ENCODE results near the gene GATA5. TPM values are rescaled to one million over a fixed set of nuclear protein-coding genes. Genes with fewer than 3 reads are reported as not detected.

Gene GATA5
- total RNA-seq, 2 donors from 2014 or later, result 2.5 to 6.7 TPM

GRCh38 chr20:62464990-62465389 lies 10.8 kb downstream of the GATA5 start:
- no peaks in the 10 kb centered on the region for H3K4me1 ChIP-seq (ENCODE audit: control insufficient read depth, insufficient read depth, low read length)
- WGBS, 2 experiments (ENCODE audit: insufficient coverage in 1 of 2, insufficient read length in 1 of 2), result 85 to 96% methylated on average over 4 to 10 of the region's 10 CpGs
- H3K36me3 ChIP-seq (ENCODE audit: control insufficient read depth, insufficient read depth, low read length), result no peaks in the 10 kb centered on the region
- H3K27me3 ChIP-seq (ENCODE audit: control insufficient read depth, insufficient read depth, low read length, poor library complexity, severe bottlenecking), result no peaks in the 10 kb centered on the region
- DNase-seq, result no peak
- Mint-ChIP-seq H3K4me1 (no peaks in the 10 kb centered on the region), H3K4me3 (no peak overlapping the region), H3K27ac (no peak overlapping the region), H3K27me3 (ENCODE audit: insufficient read depth) (no peaks in the 10 kb centered on the region), H3K9me3 (no peaks in the 10 kb centered on the region), H3K36me3 (ENCODE audit: low read depth) (no peaks in the 10 kb centered on the region)
- H3K9me3 ChIP-seq (ENCODE audit: control insufficient read depth, low read length), result no peaks in the 10 kb centered on the region
- no peak overlapping the region for H3K4me3 ChIP-seq (ENCODE audit: low read length)
- no peak overlapping the region for H3K9ac ChIP-seq (ENCODE audit: extremely low read depth, low read length, poor library complexity, severe bottlenecking)
- no peak overlapping the region for H3K27ac ChIP-seq (ENCODE audit: low read depth, low read length)
- TF ChIP-seq, protein P1, sequence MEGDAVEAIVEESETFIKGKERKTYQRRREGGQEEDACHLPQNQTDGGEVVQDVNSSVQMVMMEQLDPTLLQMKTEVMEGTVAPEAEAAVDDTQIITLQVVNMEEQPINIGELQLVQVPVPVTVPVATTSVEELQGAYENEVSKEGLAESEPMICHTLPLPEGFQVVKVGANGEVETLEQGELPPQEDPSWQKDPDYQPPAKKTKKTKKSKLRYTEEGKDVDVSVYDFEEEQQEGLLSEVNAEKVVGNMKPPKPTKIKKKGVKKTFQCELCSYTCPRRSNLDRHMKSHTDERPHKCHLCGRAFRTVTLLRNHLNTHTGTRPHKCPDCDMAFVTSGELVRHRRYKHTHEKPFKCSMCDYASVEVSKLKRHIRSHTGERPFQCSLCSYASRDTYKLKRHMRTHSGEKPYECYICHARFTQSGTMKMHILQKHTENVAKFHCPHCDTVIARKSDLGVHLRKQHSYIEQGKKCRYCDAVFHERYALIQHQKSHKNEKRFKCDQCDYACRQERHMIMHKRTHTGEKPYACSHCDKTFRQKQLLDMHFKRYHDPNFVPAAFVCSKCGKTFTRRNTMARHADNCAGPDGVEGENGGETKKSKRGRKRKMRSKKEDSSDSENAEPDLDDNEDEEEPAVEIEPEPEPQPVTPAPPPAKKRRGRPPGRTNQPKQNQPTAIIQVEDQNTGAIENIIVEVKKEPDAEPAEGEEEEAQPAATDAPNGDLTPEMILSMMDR (conservative IDR thresholded peaks at IDR 0.05), result no peak

DNA sequence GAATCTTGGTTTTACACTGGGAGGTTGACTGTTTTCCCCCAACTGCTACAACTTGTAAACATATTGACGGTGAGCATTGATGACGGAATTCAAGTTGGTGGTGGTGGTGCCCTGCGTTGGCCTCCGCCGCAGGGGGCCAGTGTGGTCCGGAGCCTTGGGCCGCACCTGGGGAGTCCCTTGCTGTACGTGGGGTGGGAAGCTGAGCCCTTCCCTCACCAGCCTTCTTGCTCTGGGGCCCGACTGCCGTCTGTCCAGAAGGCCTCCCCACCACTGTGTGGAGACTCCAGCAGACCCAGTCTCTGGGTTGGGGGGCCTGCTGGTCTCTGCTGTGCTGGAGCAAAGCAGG lies 11.4 kb downstream of the GATA5 start:
- H3K9ac ChIP-seq (ENCODE audit: extremely low read depth, low read length, poor library complexity, severe bottlenecking), result no peak overlapping the region
- H3K27ac ChIP-seq (ENCODE audit: low read depth, low read length), result no peak overlapping the region
- no peaks in the 10 kb centered on the region for H3K36me3 ChIP-seq (ENCODE audit: control insufficient read depth, insufficient read depth, low read length)
- 92 to 96% methylated on average over 5 to 10 of the region's 10 CpGs for WGBS, 2 experiments (ENCODE audit: insufficient coverage in 1 of 2, insufficient read length in 1 of 2)
- Mint-ChIP-seq H3K4me3 (no peak overlapping the region), H3K4me1 (no peaks in the 10 kb centered on the region), H3K27me3 (ENCODE audit: insufficient read depth) (no peaks in the 10 kb centered on the region), H3K9me3 (no peaks in the 10 kb centered on the region), H3K27ac (no peak overlapping the region), H3K36me3 (ENCODE audit: low read depth) (no peaks in the 10 kb centered on the region)
- TF ChIP-seq, protein P1 (conservative IDR thresholded peaks at IDR 0.05), result no peak
- H3K4me3 ChIP-seq (ENCODE audit: low read length), result no peak overlapping the region
- H3K4me1 ChIP-seq (ENCODE audit: control insufficient read depth, insufficient read depth, low read length), result no peaks in the 10 kb centered on the region
- H3K27me3 ChIP-seq (ENCODE audit: control insufficient read depth, insufficient read depth, low read length, poor library complexity, severe bottlenecking), result no peaks in the 10 kb centered on the region
- H3K9me3 ChIP-seq (ENCODE audit: control insufficient read depth, low read length), result no peaks in the 10 kb centered on the region
- DNase-seq, result no peak

DNA sequence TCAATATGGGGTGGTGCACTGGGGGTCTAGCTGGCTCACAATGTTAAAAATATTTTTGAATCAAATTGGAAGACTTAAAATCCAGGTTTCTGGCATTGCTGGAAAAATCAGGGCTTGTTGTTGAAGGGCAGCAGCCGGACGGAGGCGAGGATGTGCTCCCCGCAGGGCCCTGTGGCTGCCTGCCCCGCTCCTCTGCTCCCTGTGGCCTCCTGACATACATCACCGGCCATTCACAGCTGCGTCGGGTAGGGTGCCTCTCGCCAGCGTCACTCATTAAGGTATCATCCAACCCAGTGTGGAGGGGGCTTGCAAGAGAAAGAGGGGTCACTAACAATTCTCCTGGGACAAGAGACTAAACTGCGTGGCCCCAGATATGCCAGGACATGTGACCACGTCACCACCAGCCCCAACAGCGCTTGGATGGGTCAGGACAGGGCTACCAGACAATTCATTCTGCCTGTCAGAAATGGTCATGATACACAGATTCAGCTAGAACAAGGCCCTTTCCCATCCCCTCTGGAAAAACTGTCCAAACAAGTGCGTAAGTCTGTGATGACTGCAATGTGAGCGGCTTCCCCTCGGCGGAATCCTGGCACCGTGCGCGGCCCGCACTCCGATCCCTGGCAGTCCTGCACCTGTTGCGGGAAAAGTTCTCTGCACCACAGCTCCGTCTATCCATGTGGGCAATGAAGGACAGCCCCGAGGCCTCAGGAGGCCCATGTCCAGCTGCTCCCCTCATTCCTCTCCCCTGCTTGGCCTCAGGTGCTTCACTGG lies 12.0 kb downstream of the GATA5 start:
- WGBS, 2 experiments (ENCODE audit: insufficient coverage in 1 of 2, insufficient read length in 1 of 2), result 89 to 93% methylated on average over 20 to 25 of the region's 25 CpGs
- no peaks in the 10 kb centered on the region for H3K9me3 ChIP-seq (ENCODE audit: control insufficient read depth, low read length)
- TF ChIP-seq, protein P1 (conservative IDR thresholded peaks at IDR 0.05), result no peak
- H3K27me3 ChIP-seq (ENCODE audit: control insufficient read depth, insufficient read depth, low read length, poor library complexity, severe bottlenecking), result no peaks in the 10 kb centered on the region
- H3K9me3 Mint-ChIP-seq, result no peaks in the 10 kb centered on the region
- no peak overlapping the region for H3K9ac ChIP-seq (ENCODE audit: extremely low read depth, low read length, poor library complexity, severe bottlenecking)
- no peaks in the 10 kb centered on the region for H3K4me1 ChIP-seq (ENCODE audit: control insufficient read depth, insufficient read depth, low read length)
- H3K27me3 Mint-ChIP-seq (ENCODE audit: insufficient read depth), result no peaks in the 10 kb centered on the region
- H3K4me1 Mint-ChIP-seq, result no peaks in the 10 kb centered on the region
- no peak overlapping the region for H3K4me3 Mint-ChIP-seq
- H3K36me3 ChIP-seq (ENCODE audit: control insufficient read depth, insufficient read depth, low read length), result no peaks in the 10 kb centered on the region
- no peak for DNase-seq
- no peak overlapping the region for H3K4me3 ChIP-seq (ENCODE audit: low read length)
- no peak overlapping the region for H3K27ac Mint-ChIP-seq
- H3K36me3 Mint-ChIP-seq (ENCODE audit: low read depth), result no peaks in the 10 kb centered on the region
- no peak overlapping the region for H3K27ac ChIP-seq (ENCODE audit: low read depth, low read length)
